AG09319 (cell line): ENCODE results near the gene HAAO.

Experiments
- DNase-seq: peaks from one replicate; pipeline ENCODE4 v3.0.0-alpha.2; 2010; ENCODE audit warnings: low read depth; ENCODE audit errors: extremely low read depth
- CTCF ChIP-seq: IDR thresholded peaks from 2 replicates; pipeline ENCODE4 v1.5.1; 2011; ENCODE audit warnings: low read depth, mild to moderate bottlenecking, inconsistent platforms, low read length, moderate library complexity

Gene HAAO

GRCh38 chr2:42775810-42776209 lies 16.6 kb downstream of the HAAO start:
- no peak for DNase-seq
- TF ChIP-seq CTCF: no peak

GRCh38 chr2:42775186-42775585 lies 17.2 kb downstream of the HAAO start:
- no peak for DNase-seq
- no peak for TF ChIP-seq CTCF

GRCh38 chr2:42771546-42772153 lies 20.7 kb downstream of the HAAO start:
- TF ChIP-seq CTCF: no peak
- DNase-seq: no peak

GRCh38 chr2:42770288-42771131 lies 21.9 kb downstream of the HAAO start:
- DNase-seq: no peak
- peak; percentile 33 for TF ChIP-seq CTCF

GRCh38 chr2:42769583-42770287 lies 22.6 kb downstream of the HAAO start:
- no peak for DNase-seq
- TF ChIP-seq CTCF: no peak

- no peak for DNase-seq
- TF ChIP-seq CTCF: no peak
Observed at GRCh38 chr2:42768706-42769256, 23.6 kb downstream of the HAAO start.
